ENCODE measurements around the gene CCDC87. TPM values are rescaled to one million over a fixed set of nuclear protein-coding genes. Genes with fewer than 3 reads are reported as not detected.
"Not testable (repeated sequence)": the region's sequence is repeated elsewhere in the genome, so short reads cannot be mapped to it uniquely, and the experiment has no call there.

CCDC87 gene
- total RNA-seq, 1 donor from 2014 or later, result 0.27 TPM

DNA sequence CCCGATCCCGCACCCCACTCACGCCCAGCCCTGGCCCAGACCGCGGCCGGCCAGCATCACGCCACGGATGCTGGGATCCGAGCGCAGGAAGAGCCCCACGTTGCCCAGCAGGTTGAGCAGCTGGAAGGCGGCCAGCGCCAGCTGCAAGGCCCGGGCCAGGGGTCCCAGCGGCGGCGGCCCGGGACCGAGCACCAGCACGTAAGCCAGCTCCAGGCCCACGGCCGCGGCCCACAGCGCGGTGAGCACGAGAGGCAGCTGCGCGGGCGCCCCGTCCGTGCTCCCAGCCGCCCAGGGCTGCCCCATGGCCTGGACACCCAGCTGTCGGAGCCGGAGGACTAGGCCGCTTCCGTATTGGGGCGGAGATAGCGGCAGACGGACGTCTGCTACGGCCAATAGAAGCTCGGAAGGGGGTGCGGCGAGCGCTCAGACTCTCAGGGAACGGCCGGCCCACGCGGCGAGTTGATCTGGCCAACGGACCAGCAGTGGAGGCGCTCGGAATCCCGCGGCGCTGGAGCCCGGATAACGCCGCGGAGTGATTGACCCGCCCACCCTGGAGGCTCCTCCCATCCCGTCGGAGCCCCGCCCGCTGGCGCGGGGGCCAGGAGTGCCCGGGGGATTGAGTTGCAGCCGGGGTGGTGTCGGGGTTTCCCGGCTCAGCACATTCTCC is 47.0 kb downstream of the CCDC87 start, which contains the start of gene ZDHHC24:
Gene ZDHHC24 (minus strand): TSS at position 348 of the 667 bp plus-strand sequence. CDS start 45 bp downstream, at position 303.
- peak; percentile 99 for DNase-seq (ENCODE audit: missing footprints)
- ATAC-seq, result peak; percentile 98
- intact Hi-C loops (cut with DNase I), result loop anchor here (1.0 kb wide), 1 partner anchor 80 kb away; the partner anchor contains the start of gene PELI3

- intact Hi-C loops (cut with DNase I), result loop anchor here (1.0 kb wide), 1 partner anchor 32 kb away; no protein-coding TSS in a partner anchor
These were observed 47.9 kb downstream of the CCDC87 start for GRCh38 chr11:66544952-66545351.

GRCh38 chr11:66543263-66544107 is 49.4 kb downstream of the CCDC87 start:
- intact Hi-C loops (cut with DNase I), result loop anchor here (1.0 kb wide), 2 partner anchors 26 to 30 kb away; no protein-coding TSS in a partner anchor
- DNase-seq (ENCODE audit: missing footprints) (peak; percentile 76), ATAC-seq (no peak)

More at GRCh38 chr11:66544952-66545351, 47.9 kb downstream of the CCDC87 start:
- not testable (repeated sequence) for ATAC-seq
- DNase-seq (ENCODE audit: missing footprints), result peak; percentile 33

- DNase-seq (ENCODE audit: missing footprints) (no peak), ATAC-seq (no peak)
- intact Hi-C loops (cut with DNase I), result no loop called here
These were observed 50.5 kb downstream of the CCDC87 start for GRCh38 chr11:66542362-66542761.

DNA sequence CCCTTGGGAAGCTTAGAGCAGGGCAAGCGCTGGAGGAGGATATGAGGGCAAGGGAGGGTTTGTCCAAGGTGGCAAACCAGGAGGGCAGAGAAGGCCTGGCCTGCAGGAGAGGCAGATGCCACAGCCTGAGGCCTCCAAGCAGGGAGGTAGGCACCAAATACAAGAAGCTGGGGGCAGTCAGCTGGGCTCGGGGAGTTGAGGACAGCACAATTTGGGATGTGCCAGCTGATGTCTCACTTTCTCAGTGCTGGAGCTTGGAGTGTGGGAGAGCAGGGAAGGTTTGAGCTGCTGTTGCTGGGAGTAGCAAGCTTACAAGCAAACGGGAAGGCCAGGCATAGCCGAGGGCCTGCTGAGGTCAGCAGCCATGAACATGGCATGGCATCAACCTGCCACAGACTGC is 51.0 kb downstream of the CCDC87 start:
- ATAC-seq (no peak), DNase-seq (ENCODE audit: missing footprints) (no peak)
- intact Hi-C loops (cut with DNase I), result no loop called here

GRCh38 chr11:66540598-66540997 is 52.3 kb downstream of the CCDC87 start:
- intact Hi-C loops (cut with DNase I); ATAC-seq; DNase-seq (ENCODE audit: missing footprints): not testable (repeated sequence)

Other genes starting within 250 kb of the CCDC87 start
- gene BRMS1, start 248.0 kb downstream of the CCDC87 start, total RNA-seq, result 14.6 TPM
- 49.0 TPM for gene B4GAT1, start 245.4 kb downstream of the CCDC87 start, total RNA-seq
- gene SLC29A2, start 221.3 kb downstream of the CCDC87 start, total RNA-seq, result 16.8 TPM
- gene NPAS4, start 172.0 kb downstream of the CCDC87 start, total RNA-seq, result not detected
- gene MRPL11, start 154.2 kb downstream of the CCDC87 start, total RNA-seq, result 58.7 TPM
- gene PELI3, start 126.2 kb downstream of the CCDC87 start, total RNA-seq, result 8.4 TPM
- 15.8 TPM for gene DPP3, start 112.6 kb downstream of the CCDC87 start, total RNA-seq
- gene BBS1, start 82.4 kb downstream of the CCDC87 start, total RNA-seq, result 20.9 TPM
- gene ZDHHC24, start 47.0 kb downstream of the CCDC87 start, total RNA-seq, result 4.0 TPM
- not detected for gene ACTN3, start 46.2 kb downstream of the CCDC87 start, total RNA-seq
- gene CTSF, start 24.5 kb downstream of the CCDC87 start, total RNA-seq, result 51.0 TPM
- 23.5 TPM for gene CCS, start 122 bp upstream of the CCDC87 start, total RNA-seq
- 30.1 TPM for gene RBM14, start 23.6 kb upstream of the CCDC87 start, total RNA-seq
- gene RBM4, start 45.6 kb upstream of the CCDC87 start, total RNA-seq, result 72.1 TPM
- gene RBM4B, start 84.8 kb upstream of the CCDC87 start, total RNA-seq, result 14.0 TPM
- gene SPTBN2, start 136.2 kb upstream of the CCDC87 start, total RNA-seq, result 0.95 TPM

Data from Right ventricle myocardium inferior (tissue), 1 donor.